Measurements from ENCODE around the gene SERPINI1.

SERPINI1 gene

GRCh38 chr3:167844528-167844927 is 109.0 kb downstream of the SERPINI1 start:
- DNase-seq (ENCODE audit: low read depth, low spot score) = no peak

- no peak for DNase-seq (ENCODE audit: low read depth, low spot score)
Measured at GRCh38 chr3:167851171-167851570, 115.7 kb downstream of the SERPINI1 start.

- no peak for DNase-seq (ENCODE audit: low read depth, low spot score)
Measured at GRCh38 chr3:167851749-167852148, 116.2 kb downstream of the SERPINI1 start.

DNA sequence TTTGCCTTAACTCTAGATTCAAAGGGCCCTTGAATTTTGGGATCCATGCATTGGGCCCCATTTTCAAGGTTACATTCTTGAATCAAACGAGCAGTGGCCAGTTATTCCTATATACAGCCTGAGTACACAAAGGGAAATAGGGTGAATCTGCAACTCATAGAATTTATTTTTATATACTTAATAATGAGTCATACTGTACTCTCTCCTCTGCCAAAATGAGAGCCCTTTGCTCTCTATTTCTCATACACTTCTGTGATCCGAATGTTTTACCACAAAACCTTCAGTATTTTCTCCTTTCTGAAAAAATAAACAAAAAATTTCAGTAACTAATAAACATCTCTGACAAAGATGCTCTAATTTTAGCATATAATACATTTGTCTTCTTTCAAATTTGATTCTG is 116.7 kb downstream of the SERPINI1 start:
- no peak for DNase-seq (ENCODE audit: low read depth, low spot score)

DNA sequence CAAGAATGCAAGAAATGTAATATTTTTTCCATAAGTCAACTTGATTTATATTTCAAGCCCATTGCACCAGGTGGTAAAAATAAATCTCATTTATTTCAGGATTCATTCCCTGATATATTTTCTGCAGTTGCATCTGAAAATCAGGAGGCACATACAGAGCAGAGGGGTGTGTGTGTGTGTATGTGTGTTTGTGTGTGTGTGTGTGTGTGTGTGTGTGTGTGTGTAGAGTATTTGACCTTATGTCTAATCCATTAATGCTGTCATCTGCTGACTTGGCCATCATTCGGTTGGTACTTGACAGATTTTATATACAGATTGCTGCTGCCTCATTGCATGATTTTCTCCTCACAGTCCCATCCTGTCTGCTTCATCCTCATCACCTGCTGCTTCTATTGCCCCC is 118.5 kb downstream of the SERPINI1 start:
- no peak for DNase-seq (ENCODE audit: low read depth, low spot score)

GRCh38 chr3:167854846-167855245 is 119.3 kb downstream of the SERPINI1 start:
- DNase-seq (ENCODE audit: low read depth, low spot score) = no peak

DNA sequence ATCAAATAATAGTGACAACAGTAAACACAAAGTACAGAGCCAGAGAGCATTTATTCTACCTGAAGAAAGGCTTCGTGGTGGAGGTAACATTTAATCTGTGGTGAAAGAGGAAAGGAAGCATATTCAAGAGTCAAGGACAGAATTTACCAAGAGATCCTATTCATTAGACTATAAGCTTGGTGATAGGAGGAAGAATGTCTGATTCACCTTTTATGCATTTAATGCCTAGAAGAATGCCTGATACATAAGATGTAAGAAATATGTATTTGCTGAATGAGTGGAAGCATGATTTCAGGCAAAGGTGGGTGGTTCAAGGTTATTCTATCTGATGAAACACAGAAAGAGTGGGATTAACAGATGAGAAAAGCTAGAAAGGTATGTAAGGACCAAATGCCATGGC is 119.8 kb downstream of the SERPINI1 start:
- no peak for DNase-seq (ENCODE audit: low read depth, low spot score)

GRCh38 chr3:167858865-167859264 is 123.3 kb downstream of the SERPINI1 start:
- no peak for DNase-seq (ENCODE audit: low read depth, low spot score)

DNA sequence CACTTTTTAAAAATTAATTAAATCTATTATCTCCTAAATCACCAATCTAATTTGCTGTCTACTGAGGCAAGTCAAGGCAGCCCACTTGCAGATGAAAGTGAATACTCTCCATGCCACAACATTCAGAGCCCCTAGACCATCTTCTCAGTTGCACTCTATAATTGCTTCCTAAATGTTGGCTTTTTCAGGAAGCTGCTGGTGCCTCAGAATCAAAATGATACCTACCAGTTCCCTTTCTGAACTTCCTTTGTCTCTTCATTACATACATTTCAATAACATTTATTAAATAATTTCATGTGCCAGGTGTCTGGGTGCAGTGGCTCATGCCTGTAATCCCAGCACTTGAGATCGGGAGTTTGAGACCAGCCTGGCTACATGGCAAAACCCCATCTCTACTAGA is 124.1 kb downstream of the SERPINI1 start:
- DNase-seq (ENCODE audit: low read depth, low spot score) = no peak

- no peak for DNase-seq (ENCODE audit: low read depth, low spot score)
Measured at GRCh38 chr3:167861649-167862048, 126.1 kb downstream of the SERPINI1 start.

GRCh38 chr3:167862104-167862730 is 126.7 kb downstream of the SERPINI1 start:
- no peak for DNase-seq (ENCODE audit: low read depth, low spot score)

GRCh38 chr3:167863811-167864551 is 128.5 kb downstream of the SERPINI1 start:
- DNase-seq (ENCODE audit: low read depth, low spot score) = no peak

GRCh38 chr3:167864552-167864874 is 129.0 kb downstream of the SERPINI1 start:
- DNase-seq (ENCODE audit: low read depth, low spot score) = no peak

- DNase-seq (ENCODE audit: low read depth, low spot score) = no peak
Measured at GRCh38 chr3:167866331-167866730, 130.8 kb downstream of the SERPINI1 start.

- no peak for DNase-seq (ENCODE audit: low read depth, low spot score)
Measured at GRCh38 chr3:167867981-167868380, 132.5 kb downstream of the SERPINI1 start.

DNA sequence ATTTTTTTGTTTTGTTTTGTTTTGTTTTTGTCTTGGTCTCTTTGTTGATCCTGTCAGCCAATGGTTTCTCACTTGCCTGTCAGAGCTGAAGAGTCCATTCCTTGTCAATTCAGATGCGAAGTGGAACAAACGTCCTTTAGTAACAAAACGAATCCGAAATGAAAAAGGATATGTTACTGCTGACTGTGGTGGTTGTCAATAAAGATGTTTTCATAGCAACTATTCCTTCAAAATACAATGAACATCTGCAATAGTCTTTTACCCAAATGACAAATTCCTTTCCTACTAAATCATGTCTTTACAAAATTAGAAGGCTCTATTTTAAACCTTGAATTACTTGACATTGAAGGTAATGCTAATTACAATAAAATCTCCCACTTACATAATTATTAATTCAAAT is 134.7 kb downstream of the SERPINI1 start:
- no peak for DNase-seq (ENCODE audit: low read depth, low spot score)

DNA sequence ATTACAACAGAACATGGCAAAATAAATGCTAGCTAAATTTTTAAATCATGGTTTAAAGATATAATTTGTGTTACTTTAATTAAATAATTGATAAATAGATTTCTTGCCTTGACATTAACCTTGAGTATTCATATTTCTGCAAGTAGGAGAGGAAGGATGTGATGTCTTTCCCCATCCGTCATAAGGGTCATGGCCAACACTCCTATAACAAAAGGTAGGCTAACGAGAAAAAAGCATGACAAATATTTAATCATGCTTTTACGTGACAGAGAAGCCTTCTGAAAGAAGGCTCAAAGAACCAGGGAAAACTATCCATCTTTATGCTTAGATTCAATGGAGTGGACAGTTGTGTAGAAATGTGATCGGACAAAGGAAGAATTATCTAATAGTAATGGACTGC is 135.2 kb downstream of the SERPINI1 start:
- DNase-seq (ENCODE audit: low read depth, low spot score) = no peak

DNA sequence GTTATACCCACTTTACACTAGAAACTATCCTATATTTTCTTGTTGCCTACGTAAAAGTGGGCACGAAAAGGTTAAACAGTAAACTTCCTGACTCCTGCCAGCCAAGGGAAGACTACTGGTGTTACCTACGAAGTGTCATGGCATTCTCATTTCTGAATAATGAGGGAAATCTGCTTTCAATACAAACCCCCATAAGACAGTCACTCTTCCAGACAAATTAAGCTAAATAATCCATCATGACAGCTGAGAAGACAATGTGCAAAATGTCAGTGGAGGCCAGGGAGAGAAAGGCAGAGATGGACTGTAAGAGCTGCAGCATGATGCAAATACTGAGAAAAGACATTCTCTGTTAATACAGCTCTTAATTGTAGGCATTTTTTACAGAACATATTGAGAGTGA is 136.5 kb downstream of the SERPINI1 start:
- DNase-seq (ENCODE audit: low read depth, low spot score) = no peak

GRCh38 chr3:167872941-167873340 is 137.4 kb downstream of the SERPINI1 start:
- no peak for DNase-seq (ENCODE audit: low read depth, low spot score)

DNA sequence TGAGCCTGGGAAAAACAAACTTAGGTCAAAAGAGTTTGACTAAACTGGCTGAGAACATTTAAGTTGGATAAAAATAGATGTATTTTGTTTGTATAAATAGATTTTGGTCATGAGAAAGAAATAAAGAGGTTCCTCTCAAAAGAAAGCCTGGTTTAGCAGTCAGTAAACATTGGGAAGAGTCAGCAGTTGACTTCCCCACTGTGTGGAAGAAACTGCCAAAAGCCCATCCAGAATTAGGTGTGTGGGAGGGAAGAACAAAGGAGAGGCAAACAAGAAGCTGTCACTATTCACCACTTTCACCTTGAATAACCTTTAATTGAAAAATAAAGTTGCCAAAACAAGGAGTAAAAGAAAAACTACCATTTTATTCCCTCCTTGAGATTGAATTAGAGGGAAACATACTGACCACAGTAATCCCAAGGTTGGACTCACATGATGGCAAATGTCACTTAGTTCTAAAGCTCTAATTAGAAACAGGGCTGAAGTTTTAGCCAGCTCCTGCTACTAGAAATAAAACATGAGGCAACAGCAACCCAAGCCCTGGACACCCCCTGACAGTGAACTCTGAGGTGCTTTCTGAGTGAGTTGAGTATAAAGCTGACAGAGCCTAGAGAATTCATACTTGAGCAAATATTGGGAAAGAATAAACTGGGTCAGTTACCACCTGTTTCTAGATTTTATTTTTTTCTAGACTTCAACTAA is 139.3 kb downstream of the SERPINI1 start:
- no peak for DNase-seq (ENCODE audit: low read depth, low spot score)
